ENCODE measurements around the gene NSFL1C. TPM values are rescaled to one million over a fixed set of nuclear protein-coding genes. Genes with fewer than 3 reads are reported as not detected.

Gene NSFL1C
- total RNA-seq, 2 experiments from 2014 or later = 40.2 to 80.0 TPM

DNA sequence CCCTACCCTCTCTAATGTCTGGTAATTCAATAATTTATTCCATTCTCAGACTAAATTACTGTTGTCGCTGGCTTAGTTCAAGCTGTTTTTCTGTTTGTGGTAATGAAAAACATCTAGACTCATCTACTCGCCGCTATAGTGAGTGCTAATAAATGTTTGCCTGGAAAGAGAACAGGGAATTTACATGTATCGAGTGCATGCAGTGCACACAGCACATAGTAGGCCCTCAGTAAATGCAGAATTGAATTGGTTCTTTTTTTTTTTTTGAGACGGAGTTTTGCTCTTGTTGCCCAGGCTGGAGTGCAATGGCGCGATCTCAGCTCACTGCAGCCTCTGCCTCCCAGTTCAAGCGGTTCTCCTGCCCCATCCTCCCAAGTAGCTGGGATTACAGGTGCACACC is 7.7 kb upstream of the NSFL1C start:
- intact Hi-C loops (cut with micrococcal nuclease; ENCODE audit: unreplicated experiment) = loop anchor here (2.0 to 10.0 kb wide), 3 partner anchors 28 to 250 kb away; partner anchors contain the start of gene RAD21L1
- H3K9me2 ChIP-seq (ENCODE audit: insufficient read depth, low read length) = no peaks in the 10 kb centered on the region
- DNase-seq (ENCODE audit: low spot score) = no peak
- no peak overlapping the region for H3K27ac ChIP-seq (ENCODE audit: low read depth, low read length, poor library complexity, severe bottlenecking)
- CTCF ChIA-PET (ENCODE audit: unreplicated experiment) = interaction anchor here (0.6 kb wide), 1 partner anchor 454 kb away, joined by 3 read pairs; no protein-coding TSS in a partner anchor
- no peak overlapping the region for H3K4me2 ChIP-seq (ENCODE audit: low read length)
- H3K79me2 ChIP-seq (ENCODE audit: insufficient read depth, low read depth, low read length) = no peaks in the 10 kb centered on the region
- TF ChIP-seq, protein P1, sequence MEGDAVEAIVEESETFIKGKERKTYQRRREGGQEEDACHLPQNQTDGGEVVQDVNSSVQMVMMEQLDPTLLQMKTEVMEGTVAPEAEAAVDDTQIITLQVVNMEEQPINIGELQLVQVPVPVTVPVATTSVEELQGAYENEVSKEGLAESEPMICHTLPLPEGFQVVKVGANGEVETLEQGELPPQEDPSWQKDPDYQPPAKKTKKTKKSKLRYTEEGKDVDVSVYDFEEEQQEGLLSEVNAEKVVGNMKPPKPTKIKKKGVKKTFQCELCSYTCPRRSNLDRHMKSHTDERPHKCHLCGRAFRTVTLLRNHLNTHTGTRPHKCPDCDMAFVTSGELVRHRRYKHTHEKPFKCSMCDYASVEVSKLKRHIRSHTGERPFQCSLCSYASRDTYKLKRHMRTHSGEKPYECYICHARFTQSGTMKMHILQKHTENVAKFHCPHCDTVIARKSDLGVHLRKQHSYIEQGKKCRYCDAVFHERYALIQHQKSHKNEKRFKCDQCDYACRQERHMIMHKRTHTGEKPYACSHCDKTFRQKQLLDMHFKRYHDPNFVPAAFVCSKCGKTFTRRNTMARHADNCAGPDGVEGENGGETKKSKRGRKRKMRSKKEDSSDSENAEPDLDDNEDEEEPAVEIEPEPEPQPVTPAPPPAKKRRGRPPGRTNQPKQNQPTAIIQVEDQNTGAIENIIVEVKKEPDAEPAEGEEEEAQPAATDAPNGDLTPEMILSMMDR (conservative IDR thresholded peaks at IDR 0.05; ENCODE audit: low read length) = no peak
- no peak for TF ChIP-seq EZH2phosphoT487 (IDR thresholded peaks at IDR 0.05; ENCODE audit: borderline replicate concordance, low read depth, low read length)
- no peak overlapping the region for H2AFZ ChIP-seq (ENCODE audit: low read length)
- no peaks in the 10 kb centered on the region for H3K36me3 ChIP-seq (ENCODE audit: insufficient read depth, low read length)
- H3K4me1 ChIP-seq (ENCODE audit: insufficient read depth, low read length, poor library complexity, severe bottlenecking) = peaks cover 5% of the 10 kb centered on the region
- POLR2A ChIA-PET = interaction anchor here (1.1 kb wide), 1 partner anchor 24 kb away, joined by 3 read pairs; no protein-coding TSS in a partner anchor
- H3K9me3 ChIP-seq (ENCODE audit: low read length) = no peaks in the 10 kb centered on the region
- no TSS peak for BruUV-seq (replicated peaks)
- no peaks in the 10 kb centered on the region for H4K20me1 ChIP-seq (ENCODE audit: insufficient read depth, low read length)
- H3K4me3 ChIP-seq (ENCODE audit: low read depth, low read length, poor library complexity, severe bottlenecking) = no peak overlapping the region

DNA sequence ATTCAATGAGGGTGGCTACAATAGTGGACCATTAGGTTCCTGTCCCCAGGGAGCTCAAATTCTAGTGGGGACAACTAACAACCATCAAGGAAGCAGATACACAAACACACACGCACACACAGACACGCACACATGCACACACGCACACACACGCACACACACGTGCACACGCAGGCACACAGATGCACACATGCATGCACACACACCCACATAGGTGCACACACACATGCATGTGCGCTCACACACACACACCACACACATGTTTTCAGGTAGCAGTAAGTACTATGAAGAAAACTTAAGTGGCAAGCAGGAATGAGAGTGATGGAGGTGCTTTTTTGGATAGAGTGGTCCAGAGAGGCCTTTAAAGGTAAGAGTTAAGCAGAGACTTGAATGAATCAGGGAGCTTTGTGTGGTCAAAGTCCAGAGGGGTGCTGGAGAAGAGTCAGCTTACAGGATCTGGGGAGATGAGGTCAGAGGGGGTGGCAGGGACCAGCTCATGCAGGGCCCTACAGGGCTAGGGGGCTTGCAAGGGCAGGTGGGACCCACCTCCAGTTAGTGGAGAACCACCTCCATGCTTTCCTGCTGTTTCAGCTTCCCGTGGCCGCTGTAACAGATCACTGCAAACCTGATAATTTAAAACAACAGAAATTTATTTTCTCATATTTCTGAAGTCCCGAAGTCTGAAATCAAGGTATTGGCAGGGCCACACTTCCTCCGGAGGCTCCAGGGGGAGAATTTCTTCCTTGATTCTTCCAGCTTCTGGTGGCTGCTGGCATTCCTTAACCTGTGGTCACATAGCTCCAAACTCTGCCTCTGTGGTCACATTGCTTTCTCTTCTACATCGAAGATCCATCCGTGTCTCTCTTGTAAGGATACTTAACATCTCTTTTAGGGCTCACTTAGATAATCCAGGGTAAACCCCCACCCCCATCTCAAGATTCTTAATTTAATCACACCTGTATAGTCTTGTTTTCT is 6.9 kb upstream of the NSFL1C start:
- no TSS peak for BruUV-seq (replicated peaks)
- TF ChIP-seq EZH2phosphoT487 (IDR thresholded peaks at IDR 0.05; ENCODE audit: borderline replicate concordance, low read depth, low read length) = no peak
- TF ChIP-seq, protein P1 (conservative IDR thresholded peaks at IDR 0.05; ENCODE audit: low read length) = no peak
- DNase-seq (ENCODE audit: low spot score) = no peak
- ChIA-PET CTCF (ENCODE audit: unreplicated experiment) (interaction anchor here (0.6 to 1.4 kb wide), 2 partner anchors 30 to 454 kb away, joined by 3 to 6 read pairs; no protein-coding TSS in a partner anchor), POLR2A (interaction anchor here (0.6 to 1.1 kb wide), 2 partner anchors 23 to 640 kb away, joined by 3 read pairs; no protein-coding TSS in a partner anchor)
- Histone ChIP-seq H3K4me3 (ENCODE audit: low read depth, low read length, poor library complexity, severe bottlenecking) (no peak overlapping the region), H3K9me3 (ENCODE audit: low read length) (no peaks in the 10 kb centered on the region), H3K4me2 (ENCODE audit: low read length) (no peak overlapping the region), H3K9me2 (ENCODE audit: insufficient read depth, low read length) (no peaks in the 10 kb centered on the region), H3K36me3 (ENCODE audit: insufficient read depth, low read length) (no peaks in the 10 kb centered on the region), H3K27ac (ENCODE audit: low read depth, low read length, poor library complexity, severe bottlenecking) (no peak overlapping the region), H2AFZ (ENCODE audit: low read length) (no peak overlapping the region), H3K79me2 (ENCODE audit: insufficient read depth, low read depth, low read length) (no peaks in the 10 kb centered on the region), H3K4me1 (ENCODE audit: insufficient read depth, low read length, poor library complexity, severe bottlenecking) (peaks cover 5% of the 10 kb centered on the region), H4K20me1 (ENCODE audit: insufficient read depth, low read length) (no peaks in the 10 kb centered on the region)
- intact Hi-C loops (cut with micrococcal nuclease; ENCODE audit: unreplicated experiment) = loop anchor here (2.0 to 10.0 kb wide), 3 partner anchors 29 to 249 kb away; partner anchors contain the start of gene RAD21L1

Data from OCI-LY7 (cell line).